Islet of Langerhans (tissue), 1 donor: ENCODE data around the gene KLHL6.
"Not testable (repeated sequence)": the region's sequence is repeated elsewhere in the genome, so short reads cannot be mapped to it uniquely, and the experiment has no call there.

Source experiments
- FAIRE-seq: peaks from one replicate; lab custom pipeline; 2011; peaks lifted over from hg19 to GRCh38; lab: Jason Lieb, UNC

Gene KLHL6, protein sequence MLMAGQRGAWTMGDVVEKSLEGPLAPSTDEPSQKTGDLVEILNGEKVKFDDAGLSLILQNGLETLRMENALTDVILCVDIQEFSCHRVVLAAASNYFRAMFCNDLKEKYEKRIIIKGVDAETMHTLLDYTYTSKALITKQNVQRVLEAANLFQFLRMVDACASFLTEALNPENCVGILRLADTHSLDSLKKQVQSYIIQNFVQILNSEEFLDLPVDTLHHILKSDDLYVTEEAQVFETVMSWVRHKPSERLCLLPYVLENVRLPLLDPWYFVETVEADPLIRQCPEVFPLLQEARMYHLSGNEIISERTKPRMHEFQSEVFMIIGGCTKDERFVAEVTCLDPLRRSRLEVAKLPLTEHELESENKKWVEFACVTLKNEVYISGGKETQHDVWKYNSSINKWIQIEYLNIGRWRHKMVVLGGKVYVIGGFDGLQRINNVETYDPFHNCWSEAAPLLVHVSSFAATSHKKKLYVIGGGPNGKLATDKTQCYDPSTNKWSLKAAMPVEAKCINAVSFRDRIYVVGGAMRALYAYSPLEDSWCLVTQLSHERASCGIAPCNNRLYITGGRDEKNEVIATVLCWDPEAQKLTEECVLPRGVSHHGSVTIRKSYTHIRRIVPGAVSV

DNA sequence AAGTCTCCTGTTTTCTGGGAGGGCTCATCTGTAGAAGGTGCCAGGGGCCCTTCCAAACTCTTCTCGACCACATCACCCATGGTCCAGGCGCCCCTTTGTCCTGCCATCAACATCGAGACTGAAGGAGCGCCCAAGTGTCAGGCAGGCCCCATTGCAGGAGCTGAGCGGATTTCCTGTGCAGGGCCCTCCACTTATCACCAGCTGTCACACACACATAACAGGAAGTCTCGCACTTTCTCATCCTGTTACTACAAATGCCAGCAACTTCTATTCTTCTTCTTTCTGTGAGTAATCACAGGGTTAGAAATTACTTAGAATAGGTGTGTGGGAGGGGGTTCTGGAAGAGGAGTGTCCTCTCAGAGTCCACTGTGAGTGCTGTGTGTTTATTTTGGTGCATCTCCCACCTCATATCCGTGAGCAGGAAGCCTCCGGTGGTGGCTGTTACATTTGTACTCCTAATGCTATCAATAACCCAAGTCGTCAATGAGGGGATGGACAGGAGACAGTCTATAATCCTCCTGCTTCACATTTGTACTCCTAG lies at the start of gene KLHL6:
KLHL6 (minus strand) TSS at position 166 of the 541 bp plus-strand sequence; CDS start at position 113, 53 bp downstream.
- FAIRE-seq: no peak

GRCh38 chr3:183597959-183598358 lies 42.5 kb upstream of the KLHL6 start:
- no peak for FAIRE-seq

GRCh38 chr3:183594636-183595035 lies 39.1 kb upstream of the KLHL6 start:
- no peak for FAIRE-seq

DNA sequence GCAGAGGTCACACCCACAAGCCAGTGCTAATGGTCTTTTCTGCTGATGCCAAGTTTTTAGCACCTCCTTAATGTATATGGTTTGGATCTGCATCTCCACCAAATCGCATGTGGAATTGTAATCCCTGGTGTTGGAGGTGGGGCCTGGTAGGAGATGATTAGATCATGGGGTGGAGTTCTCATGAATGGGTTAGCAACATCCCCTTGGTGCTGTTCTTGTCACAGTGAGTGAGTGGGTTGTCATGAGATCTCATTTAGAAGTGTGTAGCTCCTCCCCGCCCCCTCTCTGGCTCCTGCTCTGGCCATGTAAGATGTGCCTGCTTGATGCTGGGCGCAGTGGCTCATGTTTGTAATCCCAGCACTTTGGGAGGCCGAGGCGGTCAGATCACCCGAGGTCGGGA lies 37.3 kb upstream of the KLHL6 start:
- no peak for FAIRE-seq

DNA sequence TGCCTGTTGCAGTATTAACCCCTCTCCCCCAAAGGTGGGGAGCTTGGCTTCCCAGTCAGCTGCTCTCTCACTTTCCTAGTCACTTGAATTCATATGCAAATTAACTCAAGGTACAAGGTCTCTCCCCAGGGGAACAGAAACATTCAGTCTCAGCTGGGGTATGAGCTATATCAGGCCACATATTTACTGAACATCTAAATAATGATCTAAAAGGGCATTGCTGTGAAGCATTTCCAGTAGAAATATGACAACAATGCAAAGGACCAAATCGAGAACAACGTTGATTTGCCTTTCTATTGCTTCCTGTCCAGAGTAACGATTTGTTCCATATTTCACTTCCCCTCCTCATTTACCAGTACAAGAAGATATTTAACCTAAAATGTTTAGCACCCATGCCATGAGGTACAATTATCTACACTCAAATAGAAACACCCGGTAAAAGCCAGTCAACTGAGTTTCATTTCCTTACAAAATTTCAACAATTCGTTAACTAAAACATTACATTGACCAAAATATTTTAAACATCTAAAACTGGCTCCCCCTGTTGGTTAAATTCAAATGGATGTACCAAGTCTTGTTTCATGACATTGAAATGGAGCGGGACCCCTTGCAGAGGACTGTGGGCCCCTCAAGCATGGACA lies 36.5 kb upstream of the KLHL6 start:
- FAIRE-seq: no peak

DNA sequence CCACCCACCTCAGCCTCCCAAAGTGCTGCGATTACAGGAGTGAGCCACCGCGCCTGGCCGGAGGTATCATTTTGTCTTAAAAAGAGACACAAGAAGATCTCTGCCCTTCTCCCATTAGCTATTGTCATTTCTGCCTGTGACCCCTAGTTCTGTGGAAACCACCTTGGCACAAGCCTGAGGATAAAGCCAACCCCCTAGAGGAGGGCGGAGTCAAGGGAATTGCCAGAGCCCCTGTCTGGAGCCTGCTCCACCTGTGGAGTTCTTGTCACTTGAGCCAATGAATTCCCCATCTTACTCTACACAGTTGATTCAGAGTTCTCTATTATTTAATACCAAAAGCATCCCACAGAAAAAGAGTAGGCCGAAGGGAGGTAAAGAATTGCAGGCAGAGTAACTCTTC lies 34.9 kb upstream of the KLHL6 start:
- FAIRE-seq: no peak

DNA sequence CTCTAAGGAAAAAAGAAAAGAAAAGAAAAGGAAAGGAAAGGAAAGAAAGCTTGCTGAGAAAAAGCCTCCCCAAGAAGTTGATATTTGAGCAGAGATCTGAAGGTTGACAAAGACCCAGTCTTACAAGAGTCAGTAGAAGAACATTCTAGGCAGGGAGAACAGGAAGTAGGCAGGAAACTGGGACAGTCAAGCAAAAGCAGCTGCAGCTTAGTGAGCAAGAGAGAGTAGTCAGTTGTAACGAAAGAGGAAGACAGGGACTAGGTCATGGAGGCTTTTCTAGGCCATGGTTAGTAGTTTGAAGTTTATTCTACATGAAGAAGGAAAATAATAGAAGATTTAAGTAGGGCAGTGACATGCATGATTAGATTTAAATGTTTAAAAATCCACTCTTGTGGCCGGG lies 31.8 kb upstream of the KLHL6 start:
- no peak for FAIRE-seq

- no peak for FAIRE-seq
Measured at GRCh38 chr3:183586477-183586876, 31.0 kb upstream of the KLHL6 start.

GRCh38 chr3:183584914-183585280 lies 29.4 kb upstream of the KLHL6 start:
- FAIRE-seq: no peak

DNA sequence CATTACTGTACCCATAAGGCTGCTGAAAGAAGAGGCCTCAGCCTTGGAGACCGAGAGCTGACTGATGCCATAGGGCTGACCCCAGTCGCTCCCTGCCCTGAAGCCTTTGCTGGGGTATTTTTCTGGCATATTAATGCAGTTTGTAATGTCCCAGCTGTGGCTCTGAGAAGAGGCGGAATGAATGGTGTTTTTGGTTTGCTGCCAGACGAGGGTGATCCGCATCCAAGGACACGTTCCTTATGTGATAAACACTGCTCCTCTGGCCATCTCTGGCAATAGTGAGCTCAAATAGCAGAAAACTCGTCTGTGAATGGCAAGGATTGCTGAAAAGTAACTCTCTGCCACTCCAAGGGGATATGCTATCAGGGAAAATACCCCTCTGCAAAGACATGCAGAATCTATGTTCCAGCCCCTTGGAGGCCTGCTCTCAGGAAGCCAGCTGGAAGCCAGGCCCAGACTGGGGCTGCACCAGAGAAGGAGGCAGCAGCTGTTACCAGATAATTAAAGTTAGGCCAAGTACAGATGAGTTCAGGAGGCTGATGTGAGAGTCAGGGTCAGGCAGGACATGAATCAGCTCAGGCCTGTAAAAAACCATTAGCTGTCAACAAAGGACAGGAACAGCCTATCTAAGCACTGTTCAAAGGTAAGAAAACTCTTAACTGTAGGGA lies 28.9 kb upstream of the KLHL6 start:
- no peak for FAIRE-seq

DNA sequence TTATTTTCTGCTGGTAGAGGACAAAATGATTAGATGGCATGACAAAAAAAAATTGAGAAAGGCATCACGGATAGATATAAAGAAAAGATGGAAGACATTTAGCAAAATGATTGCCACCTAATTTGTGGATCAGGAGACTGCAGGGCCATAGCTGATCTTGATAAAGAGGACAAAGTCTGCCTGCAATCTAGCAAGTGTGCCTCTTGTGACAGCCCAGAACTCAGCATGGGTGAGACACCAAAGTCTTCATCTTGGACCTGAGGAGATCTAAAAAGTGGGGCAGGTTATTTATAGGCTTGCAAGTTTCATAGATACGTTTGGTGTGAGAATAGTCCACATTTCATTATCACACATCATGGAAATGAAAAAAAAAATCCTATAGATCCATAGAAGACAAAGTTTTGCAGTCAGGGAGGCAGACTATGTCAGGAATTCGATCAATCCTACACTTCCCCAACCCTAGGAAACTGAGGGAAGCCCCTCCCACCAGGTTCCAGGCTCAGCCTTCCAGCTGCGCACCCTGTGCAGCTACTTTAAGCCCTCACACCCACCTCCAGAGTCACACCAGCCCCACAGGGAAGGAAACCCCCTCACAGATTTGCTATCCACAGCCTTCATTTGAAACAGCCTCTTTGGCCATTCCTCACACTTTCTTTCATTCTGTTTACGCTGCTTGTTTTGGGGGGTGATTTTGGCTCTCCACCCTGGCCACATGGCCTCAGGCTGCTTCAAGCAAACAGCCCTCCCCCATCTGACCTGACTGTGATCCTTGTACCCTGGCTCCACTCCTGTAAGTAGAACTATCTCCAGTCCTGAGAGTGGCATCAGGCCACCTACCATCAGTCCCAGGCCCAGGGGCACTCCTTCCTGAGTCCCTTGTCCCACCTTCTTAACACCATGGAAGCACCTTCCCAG lies 28.1 kb upstream of the KLHL6 start:
- no peak for FAIRE-seq

DNA sequence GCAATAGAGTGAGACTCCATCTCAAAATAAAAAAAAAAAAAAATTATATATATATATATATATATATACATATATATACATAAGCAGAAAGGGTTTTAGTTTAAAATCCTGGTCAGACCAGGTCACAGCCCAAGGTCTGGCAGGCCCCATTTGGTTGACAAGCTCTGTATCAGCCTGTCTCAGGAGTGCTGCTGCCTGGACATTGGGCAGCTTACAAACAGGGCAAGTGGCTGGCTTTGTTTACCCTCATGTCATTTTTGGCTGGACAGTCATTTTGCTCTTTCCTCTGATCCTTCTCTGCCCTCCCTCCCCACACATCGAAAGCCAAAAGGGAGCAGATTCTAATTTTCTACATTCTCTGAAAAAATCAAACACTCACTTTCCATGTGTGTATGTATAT lies 26.7 kb upstream of the KLHL6 start:
- no peak for FAIRE-seq

DNA sequence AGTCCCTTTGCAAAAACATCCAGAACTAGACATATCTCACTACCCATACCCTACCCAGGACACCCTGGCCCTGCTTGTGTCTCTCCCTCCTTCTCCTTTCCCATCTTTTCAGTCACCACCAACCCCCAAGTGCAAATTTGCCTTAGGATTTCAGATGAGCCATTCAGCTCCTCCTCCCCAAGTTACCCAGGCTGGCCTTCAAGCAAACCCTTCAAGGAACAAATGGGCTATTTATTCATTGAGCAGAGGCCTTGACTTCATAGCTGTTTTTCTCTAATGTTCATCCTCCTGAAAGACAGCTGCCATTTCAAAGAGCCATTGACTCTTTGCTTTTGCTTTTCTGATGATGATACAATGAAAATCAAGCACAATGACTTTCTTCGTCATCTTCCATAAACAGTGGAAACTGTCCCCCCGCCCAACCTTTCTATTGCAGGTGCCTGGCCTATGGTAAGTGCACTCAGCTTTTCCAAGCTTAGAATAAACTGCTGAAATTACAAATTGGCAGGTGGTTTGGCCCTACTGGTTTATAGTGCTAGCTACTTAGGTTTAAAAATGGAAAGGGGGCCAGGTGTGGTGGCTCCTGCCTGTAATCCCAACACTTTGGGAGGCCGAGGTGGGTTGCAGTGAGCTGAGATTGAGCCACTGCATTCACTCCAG lies 26.1 kb upstream of the KLHL6 start:
- no peak for FAIRE-seq

DNA sequence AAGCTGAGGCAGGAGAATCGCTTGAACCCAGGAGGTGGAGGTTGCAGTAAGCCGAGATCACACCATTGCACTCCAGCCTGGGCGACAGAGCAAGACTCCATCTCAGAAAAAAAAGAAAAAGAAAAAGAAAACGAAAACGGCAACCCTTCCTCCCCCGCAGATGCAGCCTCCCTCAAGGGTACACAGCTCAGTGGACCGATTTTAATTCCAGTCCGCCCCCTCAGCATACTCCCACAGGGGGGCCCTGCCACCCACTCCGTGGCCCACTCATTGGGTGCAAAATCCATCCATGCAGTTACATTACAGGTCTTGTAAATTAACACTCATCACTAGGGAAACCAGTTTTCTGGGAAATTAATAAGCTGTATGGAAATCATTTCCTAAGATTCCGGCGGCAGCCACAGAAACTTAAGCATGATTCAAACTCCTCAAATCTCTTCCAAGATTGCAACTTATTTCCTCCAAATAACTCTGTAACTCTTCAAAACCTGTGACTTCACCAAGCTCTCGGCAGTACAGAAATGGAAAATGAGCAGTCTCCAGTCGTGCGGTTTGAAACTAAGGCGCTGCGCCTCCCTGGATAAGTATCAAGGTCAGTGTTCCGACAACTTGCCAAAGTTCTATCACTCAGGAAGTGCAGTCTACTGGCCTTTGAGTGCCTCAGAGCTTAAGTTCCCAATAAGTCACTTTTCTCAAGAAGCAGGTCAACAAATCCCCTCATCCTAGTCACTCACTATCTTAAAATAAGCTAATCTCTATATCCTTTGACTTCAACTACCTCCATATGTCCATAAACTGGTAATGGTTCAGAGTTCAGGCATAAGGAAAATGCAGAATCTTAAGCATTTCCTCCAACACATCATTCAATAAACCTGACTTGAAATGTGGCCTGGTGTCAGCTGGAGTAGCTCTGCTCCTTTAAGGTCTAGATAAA lies 24.7 kb upstream of the KLHL6 start:
- no peak for FAIRE-seq

DNA sequence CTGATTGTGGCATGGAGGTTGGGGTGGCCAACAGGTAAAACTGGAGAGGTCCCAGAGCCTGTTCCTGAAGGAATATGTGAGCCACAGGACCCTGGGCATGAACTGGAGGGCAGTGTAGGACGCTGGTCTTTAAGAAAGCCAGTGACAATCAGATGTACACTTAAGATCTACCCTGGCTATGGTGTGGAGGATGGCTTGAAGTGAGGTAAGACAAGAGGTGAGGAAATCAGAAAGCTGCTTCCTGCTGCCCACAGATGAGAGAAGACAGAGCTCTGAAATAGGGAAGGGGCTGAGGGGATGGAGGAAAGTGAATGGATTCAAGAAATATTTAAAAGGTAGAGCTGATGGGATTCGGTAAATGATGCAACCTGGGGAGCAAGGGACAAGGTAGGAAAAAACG lies 22.7 kb upstream of the KLHL6 start:
- FAIRE-seq: no peak

- no peak for FAIRE-seq
Measured at GRCh38 chr3:183577346-183577745, 21.8 kb upstream of the KLHL6 start.

DNA sequence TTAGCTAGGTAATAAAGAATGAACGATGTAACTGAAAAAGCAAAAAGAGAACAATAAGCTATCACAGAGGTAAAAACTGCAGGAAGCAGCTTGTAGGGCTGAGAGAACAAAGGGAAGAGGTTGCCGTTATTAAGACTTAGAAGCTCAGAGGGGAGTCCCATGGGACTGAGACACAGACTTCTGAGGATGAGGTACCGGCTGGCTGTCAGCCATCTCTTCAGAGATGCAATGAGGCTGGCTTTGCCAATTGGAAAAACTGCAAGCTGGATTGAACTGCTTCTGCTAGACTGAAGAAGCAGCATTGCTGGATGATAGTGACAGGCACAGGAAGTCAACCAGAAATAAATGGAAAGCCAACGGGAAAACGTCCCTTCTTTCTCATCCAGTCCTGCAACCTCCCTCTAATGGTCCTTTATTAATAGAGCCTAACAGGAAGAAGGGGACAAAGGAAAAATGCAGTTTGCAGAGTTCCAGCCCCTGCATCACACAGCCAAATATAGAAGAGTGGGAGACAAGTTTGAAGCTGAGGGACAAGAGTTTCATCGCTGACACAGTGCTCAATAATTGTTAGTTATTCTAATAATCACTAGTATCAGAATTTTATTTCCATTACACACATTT lies 21.1 kb upstream of the KLHL6 start:
- FAIRE-seq: no peak

GRCh38 chr3:183572935-183573334 lies 17.4 kb upstream of the KLHL6 start:
- FAIRE-seq: no peak

GRCh38 chr3:183570191-183570590 lies 14.7 kb upstream of the KLHL6 start:
- not testable (repeated sequence) for FAIRE-seq
